Tibial artery (tissue), 4 donors: ENCODE results near the gene BDKRB1.

ENCODE experiments used
- DNase-seq, 2 donors: peaks; one replicate each; pipeline ENCODE4 v3.0.0-alpha.2; 2019
- H3K27ac ChIP-seq, 2 donors: fragments of 200-600 bp; sonication (generic) in 1 of 2; 1 replicate in 1 of 2; 2 replicates in 1 of 2; pipeline ENCODE4 v1.5.1; 2018 to 2019; ENCODE audit warnings: mild to moderate bottlenecking in 1 of 2
- H3K27me3 ChIP-seq, 2 donors: fragments of 200-600 bp; sonication (generic) in 1 of 2; one replicate each; pipeline versions ENCODE4 v1.5.1 to v1.6.0; 2016 to 2019
- H3K36me3 ChIP-seq, 3 donors: fragments of 200-600 bp; sonication (generic) in 2 of 3; one replicate each; pipeline ENCODE4 v1.5.1; 2016 to 2019; ENCODE audit warnings: mild to moderate bottlenecking in 2 of 3
- H3K4me1 ChIP-seq, 4 donors: fragments of 200-600 bp; sonication (generic) in 2 of 4; 1 replicate in 3 of 4; 2 replicates in 1 of 4; pipeline ENCODE4 v1.5.1; 2016 to 2019
- H3K4me3 ChIP-seq, 2 donors: fragments of 200-600 bp; sonication (generic) in 1 of 2; 1 replicate in 1 of 2; 2 replicates in 1 of 2; pipeline ENCODE4 v1.5.1; 2018 to 2019; ENCODE audit warnings: mild to moderate bottlenecking in 2 of 2
- H3K9me3 ChIP-seq, 3 donors: fragments of 200-600 bp; sonication (generic) in 1 of 3; one replicate each; pipeline ENCODE4 v1.5.1; 2016 to 2019
- intact Hi-C: fragments of 100-400 bp; cut with DNase I; formaldehyde crosslinking; loops from one replicate; pipeline ENCODE4 v1.15.0; 2023; ENCODE audit warnings: low total_unique reads
- TF ChIP-seq, protein P1 (sequence below), 2 experiments: fragments of 200-600 bp in 1 of 2; fragments of 450-650 bp in 1 of 2; IDR thresholded peaks; one replicate each; pipeline ENCODE4 v1.5.1; 2017 to 2019; ENCODE audit warnings: antibody characterized with exemption in 2 of 2, mild to moderate bottlenecking in 1 of 2, moderate library complexity in 1 of 2

Gene BDKRB1

DNA sequence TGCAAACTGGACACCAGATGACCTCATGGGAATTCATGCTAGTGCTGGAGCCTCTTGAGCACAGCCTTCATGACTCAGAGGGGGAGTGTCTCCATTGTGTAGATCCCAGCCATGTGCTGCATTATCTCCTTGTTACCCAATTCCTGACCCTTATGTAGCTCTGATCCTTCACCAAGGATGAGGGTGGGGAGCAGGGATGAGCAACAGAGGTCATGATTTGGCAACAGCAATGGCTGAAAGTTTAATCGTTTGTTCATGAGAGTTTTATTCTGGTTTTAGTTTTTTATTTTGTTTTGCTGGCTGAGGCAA lies 9.5 kb upstream of the BDKRB1 start:
- Histone ChIP-seq H3K4me3 (no peak overlapping the region), H3K27me3 (peaks cover 0 to 17% of the 10 kb centered on the region in 2 donors), H3K36me3 (no peaks in the 10 kb centered on the region), H3K27ac (no peak overlapping the region), H3K4me1 (no peaks in the 10 kb centered on the region), H3K9me3 (no peaks in the 10 kb centered on the region)
- DNase-seq = peak in 1 of 2 donors; percentile 35
- intact Hi-C loops = no loop called here
- TF ChIP-seq, protein P1, sequence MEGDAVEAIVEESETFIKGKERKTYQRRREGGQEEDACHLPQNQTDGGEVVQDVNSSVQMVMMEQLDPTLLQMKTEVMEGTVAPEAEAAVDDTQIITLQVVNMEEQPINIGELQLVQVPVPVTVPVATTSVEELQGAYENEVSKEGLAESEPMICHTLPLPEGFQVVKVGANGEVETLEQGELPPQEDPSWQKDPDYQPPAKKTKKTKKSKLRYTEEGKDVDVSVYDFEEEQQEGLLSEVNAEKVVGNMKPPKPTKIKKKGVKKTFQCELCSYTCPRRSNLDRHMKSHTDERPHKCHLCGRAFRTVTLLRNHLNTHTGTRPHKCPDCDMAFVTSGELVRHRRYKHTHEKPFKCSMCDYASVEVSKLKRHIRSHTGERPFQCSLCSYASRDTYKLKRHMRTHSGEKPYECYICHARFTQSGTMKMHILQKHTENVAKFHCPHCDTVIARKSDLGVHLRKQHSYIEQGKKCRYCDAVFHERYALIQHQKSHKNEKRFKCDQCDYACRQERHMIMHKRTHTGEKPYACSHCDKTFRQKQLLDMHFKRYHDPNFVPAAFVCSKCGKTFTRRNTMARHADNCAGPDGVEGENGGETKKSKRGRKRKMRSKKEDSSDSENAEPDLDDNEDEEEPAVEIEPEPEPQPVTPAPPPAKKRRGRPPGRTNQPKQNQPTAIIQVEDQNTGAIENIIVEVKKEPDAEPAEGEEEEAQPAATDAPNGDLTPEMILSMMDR (IDR thresholded peaks at IDR 0.05) = no peak

DNA sequence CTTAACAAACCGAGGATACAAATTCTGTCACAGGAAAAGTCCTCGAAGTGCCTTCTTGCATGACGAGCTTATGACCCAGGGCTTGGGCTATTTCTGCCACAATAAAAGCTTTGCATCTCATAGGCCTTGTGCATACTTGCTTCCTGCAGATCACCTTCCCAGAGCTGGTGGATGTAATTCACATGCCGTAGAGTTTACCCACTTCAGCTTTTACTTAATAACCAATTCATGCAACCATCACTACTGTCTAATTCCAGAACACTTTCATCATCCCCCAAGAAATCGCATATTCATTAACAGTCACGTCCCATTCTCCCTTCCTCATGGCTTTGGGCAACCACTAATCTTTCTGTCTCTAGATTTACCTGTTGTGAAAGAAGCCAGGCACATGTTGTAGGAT lies 9.0 kb upstream of the BDKRB1 start:
- Histone ChIP-seq H3K27ac (no peak overlapping the region), H3K36me3 (no peaks in the 10 kb centered on the region)
- intact Hi-C loops = no loop called here

DNA sequence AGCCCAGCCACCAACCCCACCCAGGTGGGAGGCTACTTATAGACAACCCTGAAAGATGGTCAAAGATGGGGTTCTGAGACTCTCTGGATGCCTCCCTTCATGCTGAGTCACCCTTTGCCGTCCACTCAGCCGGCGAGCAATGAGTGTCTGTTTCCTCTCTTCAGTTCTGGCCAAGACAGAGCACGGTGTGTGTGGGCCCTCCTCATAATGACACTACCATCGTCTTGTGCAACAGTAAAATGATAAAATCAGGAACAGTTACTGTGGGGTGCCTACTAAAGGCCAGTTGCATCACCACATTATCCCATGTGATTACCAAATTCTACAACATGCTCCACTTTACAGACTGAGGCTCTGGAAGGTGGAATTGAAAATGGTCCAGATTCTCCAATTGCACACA lies 7.0 kb upstream of the BDKRB1 start:
- intact Hi-C loops = no loop called here
- DNase-seq = peak in 1 of 2 donors; percentile 61

More for the DNA sequence above, 9.0 kb upstream of the BDKRB1 start:
- TF ChIP-seq, protein P1 (IDR thresholded peaks at IDR 0.05) = no peak
- DNase-seq = no peak
- Histone ChIP-seq H3K4me1 (no peaks in the 10 kb centered on the region), H3K27me3 (peaks cover 0 to 20% of the 10 kb centered on the region in 2 donors), H3K4me3 (no peak overlapping the region), H3K9me3 (no peaks in the 10 kb centered on the region)

DNA sequence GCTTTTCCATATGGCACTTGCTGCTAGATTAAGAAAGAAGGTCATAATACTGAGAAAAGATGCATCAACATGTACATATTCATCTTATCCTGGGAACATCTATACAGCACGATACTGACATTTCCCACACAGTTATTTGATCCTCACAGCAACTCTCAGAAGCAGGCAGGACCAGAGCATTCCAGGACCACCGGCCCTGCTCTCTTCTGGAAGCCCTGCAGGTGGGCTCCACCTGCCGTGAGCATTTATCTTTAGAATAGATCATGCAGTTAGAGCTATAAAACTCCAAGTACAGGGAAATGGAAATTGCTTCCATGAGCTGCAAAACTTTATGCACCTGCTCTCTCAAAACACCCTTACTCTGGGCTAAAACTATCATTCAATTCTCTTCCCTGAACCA lies 5.5 kb upstream of the BDKRB1 start:
- Histone ChIP-seq H3K4me1 (no peaks in the 10 kb centered on the region), H3K4me3 (no peak overlapping the region), H3K9me3 (no peaks in the 10 kb centered on the region), H3K36me3 (no peaks in the 10 kb centered on the region), H3K27me3 (peaks cover 0 to 40% of the 10 kb centered on the region in 2 donors), H3K27ac (no peak overlapping the region)
- TF ChIP-seq, protein P1 (IDR thresholded peaks at IDR 0.05) = no peak
- intact Hi-C loops = no loop called here
- DNase-seq = no peak

More for the DNA sequence above, 7.0 kb upstream of the BDKRB1 start:
- TF ChIP-seq, protein P1 (IDR thresholded peaks at IDR 0.05) = no peak
- H3K27ac ChIP-seq = no peak overlapping the region
- no peaks in the 10 kb centered on the region for H3K9me3 ChIP-seq
- no peaks in the 10 kb centered on the region for H3K4me1 ChIP-seq
- no peak overlapping the region for H3K4me3 ChIP-seq
- H3K36me3 ChIP-seq = no peaks in the 10 kb centered on the region
- H3K27me3 ChIP-seq = peaks cover 0 to 32% of the 10 kb centered on the region in 2 donors

DNA sequence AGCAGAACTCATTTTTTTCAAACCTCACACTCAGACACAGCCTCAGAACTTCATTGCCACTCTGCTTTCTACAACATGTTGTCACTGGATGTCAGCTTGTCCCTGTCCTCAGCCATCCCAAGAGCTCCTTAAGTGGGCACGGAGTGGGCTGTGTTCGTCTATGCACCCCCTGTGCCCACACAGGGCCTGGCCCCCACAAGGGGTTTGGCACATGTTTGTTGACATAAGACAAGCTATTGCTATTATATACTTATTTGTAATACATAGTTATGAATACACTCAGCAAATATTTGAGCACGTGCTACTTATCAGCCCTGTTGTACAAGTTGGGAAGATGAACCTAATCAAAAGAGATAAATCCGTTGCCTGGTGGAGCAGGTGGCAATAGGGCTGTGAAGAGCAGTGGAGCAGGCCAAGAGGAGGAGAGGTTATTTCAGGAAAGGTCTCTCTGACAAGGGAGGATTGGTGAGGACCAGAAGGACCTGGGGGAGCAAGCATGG lies 4.3 kb upstream of the BDKRB1 start:
- no peaks in the 10 kb centered on the region for H3K36me3 ChIP-seq
- TF ChIP-seq, protein P1 (IDR thresholded peaks at IDR 0.05) = no peak
- no peaks in the 10 kb centered on the region for H3K4me1 ChIP-seq
- no peak overlapping the region for H3K4me3 ChIP-seq
- H3K9me3 ChIP-seq = no peaks in the 10 kb centered on the region
- peaks cover 0 to 43% of the 10 kb centered on the region in 2 donors for H3K27me3 ChIP-seq
- H3K27ac ChIP-seq = no peak overlapping the region
- no peak for DNase-seq
- intact Hi-C loops = no loop called here
